Sigmoid colon (tissue), 4 donors: ENCODE results near the gene TTYH3.

Source experiments
- EP300 ChIP-seq, 4 donors: sonication (generic); formaldehyde crosslinking; IDR thresholded peaks; one replicate each; pipeline ENCODE4 v1.6.1; 2017; ENCODE audit warnings: antibody characterized with exemption in 4 of 4
- POLR2AphosphoS5 ChIP-seq, 4 donors: sonication (generic); formaldehyde crosslinking; IDR thresholded peaks; one replicate each; pipeline ENCODE4 v1.6.1; 2017; ENCODE audit warnings: antibody characterized with exemption in 4 of 4
- TF ChIP-seq, protein P1 (sequence below), 4 experiments: fragments of 450-650 bp in 3 of 4; fragments of 200-600 bp in 1 of 4; IDR thresholded peaks; one replicate each; pipeline ENCODE4 v1.5.1; 2016 to 2019; ENCODE audit warnings: antibody characterized with exemption in 4 of 4, mild to moderate bottlenecking in 3 of 4, moderate library complexity in 2 of 4

DNA sequence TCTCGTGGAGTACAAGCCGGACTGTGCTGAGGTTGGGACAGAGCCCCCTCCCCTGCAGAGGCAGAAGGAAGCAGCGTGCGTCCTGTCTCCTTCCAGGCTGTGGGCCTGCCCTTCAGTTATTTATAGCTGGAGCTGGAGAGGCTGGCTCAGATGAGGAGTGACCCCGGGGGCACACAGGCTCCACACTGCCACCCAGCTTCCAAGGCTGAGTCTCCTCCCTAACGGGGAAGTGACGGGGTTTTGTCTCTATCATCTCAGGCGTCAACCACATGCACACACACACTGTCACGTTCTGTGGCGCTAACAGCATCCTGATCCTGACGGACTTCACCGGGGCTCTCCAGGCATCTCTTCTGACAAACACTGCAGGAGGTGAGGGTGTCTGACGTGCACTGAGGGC, 81.6 kb downstream of the TTYH3 start:
- TF ChIP-seq POLR2AphosphoS5 (IDR thresholded peaks at IDR 0.05) (no peak), EP300 (IDR thresholded peaks at IDR 0.05) (no peak)
- TF ChIP-seq, protein P1, sequence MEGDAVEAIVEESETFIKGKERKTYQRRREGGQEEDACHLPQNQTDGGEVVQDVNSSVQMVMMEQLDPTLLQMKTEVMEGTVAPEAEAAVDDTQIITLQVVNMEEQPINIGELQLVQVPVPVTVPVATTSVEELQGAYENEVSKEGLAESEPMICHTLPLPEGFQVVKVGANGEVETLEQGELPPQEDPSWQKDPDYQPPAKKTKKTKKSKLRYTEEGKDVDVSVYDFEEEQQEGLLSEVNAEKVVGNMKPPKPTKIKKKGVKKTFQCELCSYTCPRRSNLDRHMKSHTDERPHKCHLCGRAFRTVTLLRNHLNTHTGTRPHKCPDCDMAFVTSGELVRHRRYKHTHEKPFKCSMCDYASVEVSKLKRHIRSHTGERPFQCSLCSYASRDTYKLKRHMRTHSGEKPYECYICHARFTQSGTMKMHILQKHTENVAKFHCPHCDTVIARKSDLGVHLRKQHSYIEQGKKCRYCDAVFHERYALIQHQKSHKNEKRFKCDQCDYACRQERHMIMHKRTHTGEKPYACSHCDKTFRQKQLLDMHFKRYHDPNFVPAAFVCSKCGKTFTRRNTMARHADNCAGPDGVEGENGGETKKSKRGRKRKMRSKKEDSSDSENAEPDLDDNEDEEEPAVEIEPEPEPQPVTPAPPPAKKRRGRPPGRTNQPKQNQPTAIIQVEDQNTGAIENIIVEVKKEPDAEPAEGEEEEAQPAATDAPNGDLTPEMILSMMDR (IDR thresholded peaks at IDR 0.05) = no peak
